ENCODE measurements around the gene NEDD4L. TPM values are rescaled to one million over a fixed set of nuclear protein-coding genes. Genes with fewer than 3 reads are reported as not detected.
A peak's percentile ranks its signal among the peaks of the same experiment; 100 is the strongest.

Gene NEDD4L
- total RNA-seq, 1 donor from 2014 or later: 209 TPM

DNA sequence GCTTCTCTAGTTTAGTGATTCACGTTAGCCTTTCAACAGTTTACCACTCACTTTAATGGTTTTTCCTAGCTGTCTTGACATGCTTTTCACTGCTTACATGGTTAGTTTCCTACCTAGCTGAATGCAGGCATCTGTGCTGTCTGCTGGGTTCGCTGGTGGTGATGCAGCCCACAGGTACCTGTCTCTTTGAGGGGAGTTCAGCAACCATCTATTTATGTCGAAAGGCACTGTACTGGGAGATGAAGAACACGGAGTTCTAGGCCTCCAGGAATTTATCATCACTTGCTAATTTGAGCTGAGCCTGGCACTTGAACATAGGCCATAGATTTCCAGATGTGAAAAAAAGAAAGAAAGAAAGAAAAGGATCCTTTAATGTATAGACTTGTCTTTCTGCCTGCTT lies 148.5 kb downstream of the NEDD4L start:
- H3K4me1 Mint-ChIP-seq (ENCODE audit: low read depth, unreplicated experiment): peaks cover 57% of the 10 kb centered on the region
- no peak overlapping the region for H3K4me3 Mint-ChIP-seq (ENCODE audit: unreplicated experiment)
- H3K36me3 Mint-ChIP-seq (ENCODE audit: unreplicated experiment): no peaks in the 10 kb centered on the region
- DNase-seq: no peak
- no peak overlapping the region for H3K27ac Mint-ChIP-seq (ENCODE audit: unreplicated experiment)
- peaks cover 7% of the 10 kb centered on the region for H3K27me3 Mint-ChIP-seq (ENCODE audit: unreplicated experiment)
- H3K9me3 Mint-ChIP-seq (ENCODE audit: unreplicated experiment): peaks cover 9% of the 10 kb centered on the region
- TF ChIP-seq CTCF (IDR thresholded peaks at IDR 0.05; ENCODE audit: partially characterized antibody, unreplicated experiment): no peak

GRCh38 chr18:58194028-58194427 lies 150.0 kb downstream of the NEDD4L start:
- Mint-ChIP-seq H3K9me3 (ENCODE audit: unreplicated experiment) (peaks cover 9% of the 10 kb centered on the region), H3K4me1 (ENCODE audit: low read depth, unreplicated experiment) (peaks cover 45% of the 10 kb centered on the region), H3K27ac (ENCODE audit: unreplicated experiment) (peak overlapping the region; percentile 67), H3K4me3 (ENCODE audit: unreplicated experiment) (peak overlapping the region; percentile 22), H3K36me3 (ENCODE audit: unreplicated experiment) (no peaks in the 10 kb centered on the region), H3K27me3 (ENCODE audit: unreplicated experiment) (peaks cover 7% of the 10 kb centered on the region)
- DNase-seq: peak; percentile 48
- TF ChIP-seq CTCF (IDR thresholded peaks at IDR 0.05; ENCODE audit: partially characterized antibody, unreplicated experiment): peak; percentile 18

DNA sequence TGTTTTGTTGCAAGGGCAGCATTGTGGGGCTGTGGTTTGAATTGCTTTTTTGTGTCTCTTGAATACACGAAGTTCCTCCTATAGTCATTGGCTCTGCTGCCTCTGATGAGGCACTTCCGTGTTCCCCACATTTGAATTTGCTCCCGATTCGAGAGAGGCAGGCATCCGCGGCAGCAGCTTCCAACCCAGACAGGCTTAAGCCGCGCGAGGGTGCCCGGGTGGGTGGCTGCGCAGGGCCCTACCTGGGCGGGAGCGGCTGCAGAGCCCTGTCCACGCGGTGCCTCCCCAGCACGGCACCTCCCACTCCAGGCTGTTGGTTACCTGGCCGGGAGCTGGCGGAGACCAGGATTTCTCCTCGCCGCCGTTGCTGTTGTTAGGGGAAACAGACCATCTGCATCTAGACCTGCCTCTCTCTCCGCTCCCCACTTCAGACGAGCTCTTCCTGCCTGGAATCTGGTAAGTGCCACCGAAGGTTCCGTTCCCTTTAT lies 151.3 kb downstream of the NEDD4L start:
- Mint-ChIP-seq H3K36me3 (ENCODE audit: unreplicated experiment) (no peaks in the 10 kb centered on the region), H3K4me3 (ENCODE audit: unreplicated experiment) (peak overlapping the region; percentile 82), H3K9me3 (ENCODE audit: unreplicated experiment) (peaks cover 10% of the 10 kb centered on the region), H3K27me3 (ENCODE audit: unreplicated experiment) (peaks cover 7% of the 10 kb centered on the region), H3K4me1 (ENCODE audit: low read depth, unreplicated experiment) (peaks cover 35% of the 10 kb centered on the region), H3K27ac (ENCODE audit: unreplicated experiment) (peak overlapping the region; percentile 59)
- no peak for DNase-seq
- TF ChIP-seq CTCF (IDR thresholded peaks at IDR 0.05; ENCODE audit: partially characterized antibody, unreplicated experiment): no peak

DNA sequence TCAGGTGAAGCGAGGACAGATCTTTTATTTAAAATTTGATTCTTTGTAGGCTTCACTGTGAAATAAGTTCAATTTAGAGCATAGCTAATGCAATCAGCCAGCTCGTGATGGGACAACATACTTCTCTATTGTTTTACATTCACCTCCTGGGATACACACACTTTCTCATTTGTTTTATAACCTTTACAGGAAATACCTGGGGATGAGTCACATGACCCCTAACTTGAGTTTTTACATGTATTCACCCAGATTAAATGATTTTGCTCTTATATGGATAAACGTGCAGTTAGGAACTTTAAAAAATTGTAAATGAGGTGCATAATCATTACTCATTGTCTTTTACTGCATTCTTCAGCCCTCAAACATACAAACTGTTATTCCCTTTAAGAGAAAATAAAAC lies 152.1 kb downstream of the NEDD4L start:
- no peak for DNase-seq
- Mint-ChIP-seq H3K4me1 (ENCODE audit: low read depth, unreplicated experiment) (peaks cover 33% of the 10 kb centered on the region), H3K36me3 (ENCODE audit: unreplicated experiment) (no peaks in the 10 kb centered on the region), H3K4me3 (ENCODE audit: unreplicated experiment) (peak overlapping the region; percentile 82), H3K9me3 (ENCODE audit: unreplicated experiment) (peaks cover 10% of the 10 kb centered on the region), H3K27me3 (ENCODE audit: unreplicated experiment) (peaks cover 7% of the 10 kb centered on the region), H3K27ac (ENCODE audit: unreplicated experiment) (no peak overlapping the region)
- TF ChIP-seq CTCF (IDR thresholded peaks at IDR 0.05; ENCODE audit: partially characterized antibody, unreplicated experiment): no peak

DNA sequence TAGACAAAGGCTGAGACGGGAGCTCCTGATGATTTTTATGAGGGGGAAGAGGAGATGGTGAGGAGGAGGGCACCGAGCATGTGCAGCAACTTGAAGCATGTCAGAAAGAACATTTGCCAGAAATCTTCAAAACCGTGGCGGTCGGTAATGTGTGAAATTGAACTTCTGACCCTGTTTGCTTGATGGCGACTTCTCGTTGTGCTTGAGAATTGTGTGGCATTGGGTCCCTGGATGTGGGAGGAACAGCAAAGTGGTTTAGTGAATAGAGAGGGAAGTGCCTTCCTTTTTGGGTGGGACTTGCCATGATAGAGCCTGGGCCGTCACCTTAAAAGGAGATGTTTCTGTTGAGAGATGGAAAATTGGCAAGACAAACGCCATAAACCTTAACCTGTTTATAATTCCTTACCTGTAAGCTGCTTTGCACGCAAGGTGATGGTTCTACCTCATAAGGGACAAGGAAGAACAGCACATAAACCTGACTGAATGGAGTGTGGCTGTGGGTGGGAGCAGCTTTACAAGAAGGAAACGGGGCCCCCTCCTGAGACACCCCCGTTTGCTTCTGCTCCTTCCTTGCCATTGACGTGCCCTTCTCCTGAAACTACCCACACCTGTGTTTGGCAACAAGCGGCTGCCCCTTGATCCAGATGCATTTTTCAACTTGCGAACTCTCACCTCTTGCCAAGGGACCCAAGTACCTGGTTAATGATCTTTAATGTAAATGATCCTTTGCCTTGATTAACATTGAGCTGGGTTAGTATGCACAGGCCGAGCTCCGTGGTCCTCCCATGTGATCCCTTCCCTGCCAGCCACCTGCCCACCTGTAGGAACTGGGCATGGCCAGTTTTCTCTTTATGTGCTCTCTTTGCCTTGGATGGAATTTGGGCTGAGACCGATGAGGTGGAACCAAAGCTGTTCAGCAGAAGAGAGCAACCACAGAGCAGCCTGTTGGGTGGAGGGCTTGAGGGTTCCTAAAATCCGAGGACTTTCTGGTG lies 153.2 kb downstream of the NEDD4L start:
- Mint-ChIP-seq H3K27ac (ENCODE audit: unreplicated experiment) (no peak overlapping the region), H3K9me3 (ENCODE audit: unreplicated experiment) (peaks cover 10% of the 10 kb centered on the region), H3K4me3 (ENCODE audit: unreplicated experiment) (no peak overlapping the region), H3K27me3 (ENCODE audit: unreplicated experiment) (peaks cover 7% of the 10 kb centered on the region), H3K36me3 (ENCODE audit: unreplicated experiment) (no peaks in the 10 kb centered on the region), H3K4me1 (ENCODE audit: low read depth, unreplicated experiment) (peaks cover 36% of the 10 kb centered on the region)
- DNase-seq: no peak
- no peak for TF ChIP-seq CTCF (IDR thresholded peaks at IDR 0.05; ENCODE audit: partially characterized antibody, unreplicated experiment)
